Hepatocyte (in vitro differentiated cells): ENCODE data around the gene TVP23A. TPM values are rescaled to one million over a fixed set of nuclear protein-coding genes. Genes with fewer than 3 reads are reported as not detected.

Experiments
- DNase-seq: peaks from one replicate; pipeline ENCODE4 v3.0.0-alpha.2; 2016; ENCODE audit warnings: low spot score
- H2AFZ ChIP-seq: fragments of 200-600 bp; sonication (generic); 2 replicates; pipeline ENCODE4 v1.6.0; 2016; ENCODE audit warnings: antibody characterized with exemption, mild to moderate bottlenecking
- H3K27ac ChIP-seq: fragments of 200-600 bp; sonication (generic); 2 replicates; pipeline ENCODE4 v1.5.1; 2016; ENCODE audit warnings: mild to moderate bottlenecking
- H3K27me3 ChIP-seq: fragments of 200-600 bp; sonication (generic); 2 replicates; pipeline ENCODE4 v1.6.1; 2016
- H3K36me3 ChIP-seq: fragments of 200-600 bp; sonication (generic); replicated peaks from 2 replicates; pipeline ENCODE4 v1.5.1; 2016; ENCODE audit warnings: low read depth; ENCODE audit not compliant: insufficient read depth
- H3K4me1 ChIP-seq: fragments of 200-600 bp; sonication (generic); 2 replicates; pipeline ENCODE4 v1.5.1; 2016; ENCODE audit warnings: mild to moderate bottlenecking, moderate library complexity; ENCODE audit not compliant: insufficient read depth
- H3K4me2 ChIP-seq: fragments of 200-600 bp; sonication (generic); 2 replicates; pipeline ENCODE4 v1.6.0; 2016
- H3K4me3 ChIP-seq: fragments of 200-600 bp; sonication (generic); 2 replicates; pipeline ENCODE4 v1.5.1; 2016; ENCODE audit warnings: mild to moderate bottlenecking
- H3K79me2 ChIP-seq: fragments of 200-600 bp; sonication (generic); 2 replicates; pipeline ENCODE4 v1.6.0; 2017; ENCODE audit warnings: mild to moderate bottlenecking
- H3K9me2 ChIP-seq: fragments of 200-600 bp; sonication (generic); replicated peaks from 2 replicates; pipeline ENCODE4 v1.6.0; 2017; ENCODE audit warnings: mild to moderate bottlenecking; ENCODE audit not compliant: insufficient read depth
- H3K9me3 ChIP-seq: fragments of 200-600 bp; sonication (generic); 2 replicates; pipeline ENCODE4 v1.5.1; 2016; ENCODE audit warnings: low read depth, mild to moderate bottlenecking
- H4K20me1 ChIP-seq: fragments of 200-600 bp; sonication (generic); 2 replicates; pipeline ENCODE4 v1.6.0; 2016; ENCODE audit warnings: mild to moderate bottlenecking; ENCODE audit not compliant: insufficient read depth, poor library complexity, severe bottlenecking
- EZH2 ChIP-seq: fragments of 200-600 bp; sonication (generic); IDR thresholded peaks from 2 replicates; pipeline ENCODE4 v1.6.1; 2016; ENCODE audit warnings: antibody characterized with exemption, mild to moderate bottlenecking, borderline replicate concordance
- EZH2phosphoT487 ChIP-seq: fragments of 200-600 bp; sonication (generic); IDR thresholded peaks from one replicate; pipeline ENCODE4 v1.6.1; 2018; ENCODE audit warnings: antibody characterized with exemption, mild to moderate bottlenecking, low read depth, moderate library complexity; ENCODE audit not compliant: unreplicated experiment, severe bottlenecking
- WGBS: methylation state at CpG from one replicate; pipeline ENCODE4 v1.1.6; 2016; ENCODE audit warnings: low lambda C conversion rate; ENCODE audit errors: missing lambda C conversion rate; 5-methylcytosine and 5-hydroxymethylcytosine counted together
- polyA plus RNA-seq: library from polyadenylated mRNA; unstranded; fragments of >200 nt; fragmentation: Nextera tagmentation; extraction: Ambion mirVana; gene quantifications from 2 replicates; pipeline ENCODE4 v1.2.1, GENCODE V29; 2016
- total RNA-seq: library from RNA; depleted of rRNA; stranded (reverse); fragments of >200 nt; gene quantifications from 2 replicates; pipeline ENCODE4 v1.2.3, GENCODE V29; 2014
- TF ChIP-seq, protein P1 (sequence below): fragments of 200-600 bp; sonication (generic); IDR thresholded peaks from 2 replicates; pipeline ENCODE4 v1.5.1; 2016; ENCODE audit warnings: antibody characterized with exemption, mild to moderate bottlenecking; ENCODE audit not compliant: poor library complexity

TVP23A gene
- total and polyA plus RNA-seq, 2 experiments from 2014 or later = 0.67 to 1.1 TPM

DNA sequence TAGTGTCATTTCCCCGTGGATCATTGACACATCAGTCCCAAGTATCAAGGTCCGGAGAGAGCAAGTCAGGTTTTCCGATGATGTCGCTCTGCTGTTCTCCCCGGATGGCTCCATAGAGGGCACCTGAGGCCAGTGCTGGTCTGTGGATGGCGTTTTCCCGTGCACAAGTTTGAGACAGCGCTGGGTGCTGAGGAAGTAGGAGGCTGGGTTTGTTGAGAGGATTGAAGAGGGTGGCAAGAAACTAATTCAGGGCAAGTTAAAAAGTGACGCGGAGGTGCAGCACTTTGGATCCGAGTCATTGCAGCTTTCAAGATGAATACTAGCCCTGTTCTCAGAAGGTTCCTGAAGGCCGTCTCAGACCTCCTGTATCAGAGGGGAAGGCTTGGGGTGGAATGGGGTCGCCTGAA is 67.3 kb downstream of the TVP23A start:
- Histone ChIP-seq H3K4me2 (no peak overlapping the region), H4K20me1 (no peaks in the 10 kb centered on the region), H3K27me3 (no peaks in the 10 kb centered on the region), H3K9me3 (no peaks in the 10 kb centered on the region), H3K79me2 (no peaks in the 10 kb centered on the region), H3K9me2 (no peaks in the 10 kb centered on the region), H2AFZ (no peak overlapping the region), H3K4me1 (no peaks in the 10 kb centered on the region), H3K4me3 (no peak overlapping the region), H3K36me3 (no peaks in the 10 kb centered on the region), H3K27ac (no peak overlapping the region)
- no peak for TF ChIP-seq EZH2
- TF ChIP-seq EZH2phosphoT487 = no peak
- TF ChIP-seq, protein P1, sequence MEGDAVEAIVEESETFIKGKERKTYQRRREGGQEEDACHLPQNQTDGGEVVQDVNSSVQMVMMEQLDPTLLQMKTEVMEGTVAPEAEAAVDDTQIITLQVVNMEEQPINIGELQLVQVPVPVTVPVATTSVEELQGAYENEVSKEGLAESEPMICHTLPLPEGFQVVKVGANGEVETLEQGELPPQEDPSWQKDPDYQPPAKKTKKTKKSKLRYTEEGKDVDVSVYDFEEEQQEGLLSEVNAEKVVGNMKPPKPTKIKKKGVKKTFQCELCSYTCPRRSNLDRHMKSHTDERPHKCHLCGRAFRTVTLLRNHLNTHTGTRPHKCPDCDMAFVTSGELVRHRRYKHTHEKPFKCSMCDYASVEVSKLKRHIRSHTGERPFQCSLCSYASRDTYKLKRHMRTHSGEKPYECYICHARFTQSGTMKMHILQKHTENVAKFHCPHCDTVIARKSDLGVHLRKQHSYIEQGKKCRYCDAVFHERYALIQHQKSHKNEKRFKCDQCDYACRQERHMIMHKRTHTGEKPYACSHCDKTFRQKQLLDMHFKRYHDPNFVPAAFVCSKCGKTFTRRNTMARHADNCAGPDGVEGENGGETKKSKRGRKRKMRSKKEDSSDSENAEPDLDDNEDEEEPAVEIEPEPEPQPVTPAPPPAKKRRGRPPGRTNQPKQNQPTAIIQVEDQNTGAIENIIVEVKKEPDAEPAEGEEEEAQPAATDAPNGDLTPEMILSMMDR = no peak
- DNase-seq = no peak
- 93% methylated on average over 13 of the region's 13 CpGs for WGBS

DNA sequence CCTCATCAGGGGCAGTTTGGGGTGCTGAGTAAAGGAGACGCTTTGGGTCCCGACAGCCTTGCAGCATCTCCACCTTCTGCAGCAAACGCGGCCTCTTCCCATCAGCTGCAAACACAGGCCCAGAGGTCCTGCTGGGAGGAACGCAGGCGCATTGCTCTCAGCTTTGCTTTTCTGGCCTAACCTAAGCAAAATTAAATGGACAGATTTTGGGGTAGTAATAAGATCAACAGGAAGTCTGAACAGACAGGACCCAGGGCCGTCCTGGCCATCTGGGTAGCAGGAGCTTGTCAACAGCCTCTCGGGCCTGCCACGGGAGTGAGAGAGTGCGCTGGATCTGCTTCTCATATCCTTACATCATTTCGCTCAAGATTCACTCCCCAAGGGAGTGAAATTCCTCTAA is 67.8 kb downstream of the TVP23A start:
- H3K9me3 ChIP-seq = no peaks in the 10 kb centered on the region
- no peak for DNase-seq
- H2AFZ ChIP-seq = no peak overlapping the region
- TF ChIP-seq, protein P1 = no peak
- TF ChIP-seq EZH2 (no peak), EZH2phosphoT487 (no peak)
- H4K20me1 ChIP-seq = no peaks in the 10 kb centered on the region
- no peaks in the 10 kb centered on the region for H3K79me2 ChIP-seq
- no peaks in the 10 kb centered on the region for H3K9me2 ChIP-seq
- no peaks in the 10 kb centered on the region for H3K27me3 ChIP-seq
- WGBS = 91% methylated on average over 11 of the region's 11 CpGs
- no peak overlapping the region for H3K4me3 ChIP-seq
- no peak overlapping the region for H3K27ac ChIP-seq
- no peaks in the 10 kb centered on the region for H3K36me3 ChIP-seq
- no peak overlapping the region for H3K4me2 ChIP-seq
- no peaks in the 10 kb centered on the region for H3K4me1 ChIP-seq

DNA sequence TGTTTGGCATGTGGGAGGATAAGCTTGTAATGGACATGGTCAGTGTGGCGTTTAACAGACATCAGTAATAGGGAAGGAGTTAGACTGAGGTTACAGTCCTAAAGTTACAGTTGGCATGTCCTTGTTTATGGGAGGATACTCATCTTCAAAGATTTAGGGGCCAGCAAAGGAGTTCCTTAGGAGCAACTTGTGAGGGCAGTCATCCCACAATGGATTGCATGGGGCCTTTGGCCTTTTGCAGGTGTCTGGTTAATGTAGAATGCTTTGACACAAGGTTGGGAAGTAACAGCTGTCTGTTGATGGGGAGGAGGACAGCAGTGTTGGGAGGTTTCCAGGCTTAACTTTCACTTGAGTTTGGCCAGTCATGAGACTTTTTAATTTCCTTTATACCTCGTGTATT is 72.8 kb downstream of the TVP23A start:
- no peak for TF ChIP-seq EZH2phosphoT487
- no peak for TF ChIP-seq EZH2
- TF ChIP-seq, protein P1 = no peak
- no peak for DNase-seq

More for the DNA sequence above, 72.8 kb downstream of the TVP23A start:
- Histone ChIP-seq H3K4me1 (peaks cover 9% of the 10 kb centered on the region), H3K36me3 (no peaks in the 10 kb centered on the region), H3K4me3 (no peak overlapping the region), H3K4me2 (no peak overlapping the region), H3K9me2 (no peaks in the 10 kb centered on the region), H3K27me3 (no peaks in the 10 kb centered on the region), H3K79me2 (no peaks in the 10 kb centered on the region), H2AFZ (no peak overlapping the region), H3K9me3 (no peaks in the 10 kb centered on the region), H4K20me1 (no peaks in the 10 kb centered on the region), H3K27ac (no peak overlapping the region)
- 62% methylated on average over 2 of the region's 2 CpGs for WGBS
